PC-9 (cell line): ENCODE measurements around the gene GPSM1. TPM values are rescaled to one million over a fixed set of nuclear protein-coding genes. Genes with fewer than 3 reads are reported as not detected.

Experiments
- BruUV-seq: library from RNA; stranded (reverse); fragments of 400-500 nt; replicated peaks from 2 replicates; lab custom pipeline; 2021; lab: Mats Ljungman, UMichigan
- CTCF ChIA-PET: fragments of 300-600 bp; sonication (Branson Sonifier 250); formaldehyde crosslinking; loops from one replicate; lab custom pipeline; 2022; ENCODE audit warnings: antibody characterized with exemption; lab: Charles Lee
- POLR2A ChIA-PET: fragments of 300-600 bp; sonication (Branson Sonifier 250); formaldehyde crosslinking; loops from one replicate; lab custom pipeline; 2022; ENCODE audit warnings: antibody characterized with exemption; ENCODE audit not compliant: unreplicated experiment; lab: Charles Lee
- DNase-seq, 2 experiments: peaks; one replicate each; pipeline versions ENCODE4 v3.0.0 to v3.0.0-alpha.2; 2015 to 2022; ENCODE audit warnings: mixed read lengths in 1 of 2
- H2AFZ ChIP-seq: fragments of 200-600 bp; sonication (generic); 2 replicates; pipeline ENCODE4 v1.8.1; 2017; ENCODE audit warnings: antibody characterized with exemption
- H3F3A ChIP-seq: fragments of 200-600 bp; sonication (generic); 2 replicates; pipeline ENCODE4 v1.8.1; 2017; ENCODE audit warnings: antibody characterized with exemption, mild to moderate bottlenecking, low read depth; ENCODE audit not compliant: insufficient read depth
- H3K27ac ChIP-seq: fragments of 200-600 bp; sonication (generic); 2 replicates; pipeline ENCODE4 v1.6.1; 2016; ENCODE audit warnings: mixed run types
- H3K27me3 ChIP-seq: fragments of 200-600 bp; sonication (generic); 2 replicates; pipeline ENCODE4 v1.6.1; 2016; ENCODE audit warnings: low read depth, mixed run types; ENCODE audit not compliant: insufficient read depth
- H3K36me3 ChIP-seq: fragments of 200-600 bp; sonication (generic); 2 replicates; pipeline ENCODE4 v1.6.1; 2016; ENCODE audit warnings: low read depth, mixed run types
- H3K4me1 ChIP-seq: fragments of 200-600 bp; sonication (generic); replicated peaks from 2 replicates; pipeline ENCODE4 v1.6.1; 2016; ENCODE audit warnings: mixed run types; ENCODE audit not compliant: insufficient read depth
- H3K4me2 ChIP-seq: fragments of 200-600 bp; sonication (generic); 2 replicates; pipeline ENCODE4 v1.6.1; 2017; ENCODE audit warnings: mixed run types
- H3K4me3 ChIP-seq: fragments of 200-600 bp; sonication (generic); 2 replicates; pipeline ENCODE4 v1.6.1; 2016; ENCODE audit warnings: mixed run types
- H3K79me2 ChIP-seq: fragments of 200-600 bp; sonication (generic); 2 replicates; pipeline ENCODE4 v1.6.1; 2017; ENCODE audit warnings: low read depth, mixed run types
- H3K9me2 ChIP-seq: fragments of 200-600 bp; sonication (generic); 2 replicates; pipeline ENCODE4 v1.8.1; 2017; ENCODE audit warnings: mild to moderate bottlenecking; ENCODE audit not compliant: insufficient read depth
- H3K9me3 ChIP-seq: fragments of 200-600 bp; sonication (generic); 2 replicates; pipeline ENCODE4 v1.8.1; 2016; ENCODE audit warnings: low read depth; ENCODE audit not compliant: insufficient read depth
- H4K20me1 ChIP-seq: fragments of 200-600 bp; sonication (generic); 2 replicates; pipeline ENCODE4 v1.8.1; 2017; ENCODE audit not compliant: insufficient read depth
- CTCF ChIP-seq: fragments of 200-600 bp; sonication (generic); conservative IDR thresholded peaks from 2 replicates; pipeline ENCODE4 v1.6.1; 2017; ENCODE audit warnings: mixed run types, antibody characterized with exemption, mild to moderate bottlenecking, moderate library complexity
- EZH2 ChIP-seq: fragments of 200-600 bp; sonication (generic); IDR thresholded peaks from 2 replicates; pipeline ENCODE4 v1.8.0; 2017; ENCODE audit warnings: antibody characterized with exemption, low read depth
- intact Hi-C: fragments of 100-400 bp; cut with micrococcal nuclease; formaldehyde crosslinking; loops from one replicate; pipeline ENCODE4 v1.10.0; 2022; ENCODE audit not compliant: unreplicated experiment
- total RNA-seq: library from RNA; stranded (reverse); gene quantifications from 2 replicates; pipeline ENCODE4 v1.2.3, GENCODE V29; 2021

GPSM1 gene
- total RNA-seq, 1 experiment from 2014 or later: 5.5 TPM

DNA sequence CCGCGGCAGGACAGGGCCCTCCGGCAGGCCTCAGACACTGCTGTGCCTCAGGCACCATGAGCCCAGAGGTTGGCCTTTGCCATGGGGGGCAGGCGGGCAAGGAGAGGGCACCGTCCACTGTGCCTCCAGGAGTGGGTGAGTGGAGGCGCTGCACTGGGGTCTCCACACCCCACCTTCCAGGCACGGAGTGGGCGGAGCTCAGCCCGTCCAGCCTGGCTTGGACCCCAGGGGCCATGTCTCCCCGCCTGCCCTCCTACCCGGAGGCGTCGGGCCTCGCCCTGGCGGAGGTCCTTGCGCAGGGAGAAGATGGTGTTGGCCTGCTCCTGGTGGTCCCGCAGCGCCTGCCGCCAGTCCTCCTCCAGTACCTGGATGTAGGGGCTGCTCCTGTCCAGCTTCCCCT, 42.7 kb downstream of the GPSM1 start:
- DNase-seq: no peak
- Histone ChIP-seq H3K9me3 (no peaks in the 10 kb centered on the region), H3K79me2 (no peaks in the 10 kb centered on the region), H3K4me3 (no peak overlapping the region), H3K27me3 (no peaks in the 10 kb centered on the region), H3K9me2 (no peaks in the 10 kb centered on the region), H2AFZ (no peak overlapping the region), H3F3A (peaks cover 11% of the 10 kb centered on the region; the same call in 1 of the 2 replicates), H3K36me3 (no peaks in the 10 kb centered on the region), H4K20me1 (no peaks in the 10 kb centered on the region), H3K4me1 (peaks cover 25% of the 10 kb centered on the region), H3K27ac (no peak overlapping the region), H3K4me2 (no peak overlapping the region)
- no peak for TF ChIP-seq CTCF
- TF ChIP-seq EZH2: no peak
- BruUV-seq: no TSS peak
- POLR2A ChIA-PET: no interaction called here
- intact Hi-C loops: loop anchor here (5.0 kb wide), 1 partner anchor 58 kb away; no protein-coding TSS in a partner anchor
- CTCF ChIA-PET: no interaction called here

DNA sequence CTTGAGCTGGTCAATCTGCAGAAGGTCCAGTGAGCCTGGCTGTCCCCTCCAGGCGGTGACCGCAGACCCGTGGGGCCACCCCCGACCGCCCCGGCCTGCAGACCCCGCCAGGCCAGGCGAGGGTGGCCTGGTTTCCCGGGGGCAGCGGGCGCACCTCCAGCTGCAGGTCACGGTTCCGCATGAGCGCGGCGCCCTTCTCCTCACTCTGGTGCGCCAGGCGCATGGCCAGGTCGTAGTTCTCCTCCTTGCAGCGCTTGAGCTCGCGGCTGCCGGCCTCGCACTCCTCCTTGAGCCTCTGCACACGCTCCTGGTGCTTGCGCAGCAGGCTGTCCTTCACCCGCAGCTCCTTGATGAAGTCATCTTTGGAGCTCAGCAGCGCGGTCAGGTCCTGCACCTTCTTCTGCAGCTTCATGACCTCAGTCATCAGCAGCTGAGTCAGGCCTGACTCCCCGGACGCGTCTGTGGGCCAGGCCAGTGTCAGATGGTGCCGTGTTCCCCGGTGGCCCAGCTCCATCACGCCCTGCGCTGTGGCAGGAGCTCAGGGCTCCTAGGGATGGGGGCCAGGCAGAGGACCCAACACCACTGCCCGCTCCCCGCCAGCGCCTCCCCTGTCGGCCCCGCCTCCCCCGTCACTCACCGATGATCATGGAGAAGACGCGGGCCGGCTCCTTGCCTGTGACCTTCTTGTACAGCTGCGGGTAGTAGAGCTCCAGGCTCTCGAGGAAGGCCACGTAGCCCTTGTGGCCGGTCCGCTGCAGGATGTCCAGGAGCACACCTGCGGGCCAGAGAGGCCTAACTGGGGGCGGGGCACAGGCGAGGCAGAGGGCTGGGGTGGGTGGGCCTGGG, 43.6 kb downstream of the GPSM1 start:
- Histone ChIP-seq H4K20me1 (no peaks in the 10 kb centered on the region), H3K4me1 (peaks cover 25% of the 10 kb centered on the region), H3K79me2 (no peaks in the 10 kb centered on the region), H3K4me2 (no peak overlapping the region), H3K36me3 (no peaks in the 10 kb centered on the region), H3K9me3 (no peaks in the 10 kb centered on the region), H3F3A (peaks cover 11% of the 10 kb centered on the region; the same call in 1 of the 2 replicates), H3K4me3 (no peak overlapping the region), H3K9me2 (no peaks in the 10 kb centered on the region), H3K27ac (no peak overlapping the region), H3K27me3 (no peaks in the 10 kb centered on the region), H2AFZ (no peak overlapping the region)
- no peak for TF ChIP-seq EZH2
- no peak for TF ChIP-seq CTCF
- no TSS peak for BruUV-seq
- DNase-seq: no peak
- POLR2A ChIA-PET: no interaction called here
- intact Hi-C loops: loop anchor here (5.0 kb wide), 1 partner anchor 59 kb away; no protein-coding TSS in a partner anchor
- CTCF ChIA-PET: no interaction called here

GRCh38 chr9:136371533-136371880, 44.2 kb downstream of the GPSM1 start:
- Histone ChIP-seq H3K4me3 (no peak overlapping the region), H2AFZ (no peak overlapping the region), H3K9me2 (no peaks in the 10 kb centered on the region), H3K79me2 (no peaks in the 10 kb centered on the region), H3K4me1 (peaks cover 25% of the 10 kb centered on the region), H3K9me3 (no peaks in the 10 kb centered on the region), H3K36me3 (no peaks in the 10 kb centered on the region), H3K27ac (no peak overlapping the region), H3K4me2 (no peak overlapping the region), H3F3A (peaks cover 11% of the 10 kb centered on the region; the same call in 1 of the 2 replicates), H4K20me1 (no peaks in the 10 kb centered on the region), H3K27me3 (no peaks in the 10 kb centered on the region)
- ChIA-PET POLR2A (no interaction called here), CTCF (interaction anchor here (0.5 to 1.4 kb wide), 2 partner anchors 26 to 232 kb away, joined by 5 read pairs; no protein-coding TSS in a partner anchor)
- intact Hi-C loops: loop anchor here (5.0 kb wide), 1 partner anchor 59 kb away; no protein-coding TSS in a partner anchor
- no peak for DNase-seq
- no peak for TF ChIP-seq CTCF
- TF ChIP-seq EZH2: no peak
- no TSS peak for BruUV-seq
